Measurements from ENCODE around the gene TSEN2. TPM values are rescaled to one million over a fixed set of nuclear protein-coding genes. Genes with fewer than 3 reads are reported as not detected.

The TSEN2 gene
- total and polyA plus RNA-seq, 2 of the 13 experiments (the other 11 are each of a cell fraction or from before 2014, with no cell fraction given), result 11.0 to 17.3 TPM

DNA sequence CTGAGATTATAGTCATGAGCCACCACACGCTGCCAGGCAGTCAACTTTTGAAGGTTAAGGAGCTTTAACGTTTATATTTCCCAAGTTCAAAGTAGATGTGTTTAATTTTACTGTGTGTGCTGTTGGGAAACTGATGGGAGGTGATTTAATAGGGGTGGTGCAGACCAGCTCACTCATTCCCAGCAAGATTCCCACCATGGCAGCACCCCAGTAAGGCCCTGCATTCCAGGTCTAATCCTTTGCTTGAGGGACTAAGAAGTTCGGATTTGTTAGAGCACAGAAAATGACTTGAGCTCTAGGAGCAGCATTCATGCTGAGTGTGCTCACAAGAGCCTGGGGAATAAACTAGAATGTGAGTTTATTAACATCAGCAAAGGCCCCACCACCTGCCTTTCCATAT lies 25.2 kb downstream of the TSEN2 start:
- H3K9ac ChIP-seq (ENCODE audit: insufficient read depth, low read depth, low read length), result no peak overlapping the region
- DNase-seq (ENCODE audit: low spot score) (no peak), FAIRE-seq (no peak), ATAC-seq (no peak)
- H2AFZ ChIP-seq (ENCODE audit: low read length), result no peak overlapping the region
- H4K20me1 ChIP-seq (ENCODE audit: insufficient read depth, low read length), result no peaks in the 10 kb centered on the region
- WGBS (ENCODE audit: low lambda C conversion rate), result 76% methylated on average over 3 of the region's 3 CpGs
- H3K9me3 ChIP-seq (ENCODE audit: low read length), result no peaks in the 10 kb centered on the region
- no peak overlapping the region for H3K4me2 ChIP-seq (ENCODE audit: low read depth, low read length)
- CTCF ChIA-PET (ENCODE audit: low intra/inter-chr PET ratio, low total read pairs), result no interaction called here
- intact Hi-C loops (cut with micrococcal nuclease; ENCODE audit: unreplicated experiment), result no loop called here
- BruUV-seq (replicated peaks), result no TSS peak
- no peaks in the 10 kb centered on the region for H3K79me2 ChIP-seq (ENCODE audit: insufficient read depth, low read length)
- H3K4me3 ChIP-seq (replicated peaks in 1 of 3; ENCODE audit: insufficient read depth in 1 of 3, low read depth in 2 of 3, low read length in 3 of 3), result no peak overlapping the region
- in situ Hi-C loops (cut with HindIII; ENCODE audit: extremely low pct_ligation_motif_present, low pct_unique_long_range_greater_than_20kb), result no loop called here
- no peaks in the 10 kb centered on the region for H3K27me3 ChIP-seq (ENCODE audit: control insufficient read depth in 1 of 2, insufficient read depth in 2 of 2, low read length in 2 of 2)
- POLR2A ChIA-PET, result no interaction called here
- H3K4me1 ChIP-seq (ENCODE audit: insufficient read depth, low read length), result no peaks in the 10 kb centered on the region
- H3K27ac ChIP-seq (ENCODE audit: extremely low read length, insufficient read depth, low read length), result no peak overlapping the region
- peaks cover 7 to 25% of the 10 kb centered on the region in 2 experiments; a peak in 3 of 5 replicates for H3K36me3 ChIP-seq (replicated peaks in 1 of 2; ENCODE audit: control insufficient read depth in 1 of 2, insufficient read depth in 2 of 2, low read length in 2 of 2)
- TF ChIP-seq ZNF207 (IDR thresholded peaks at IDR 0.05; ENCODE audit: borderline replicate concordance) (no peak), CREB1 (IDR thresholded peaks at IDR 0.05) (no peak), CREB1 (CRISPR knock-in tag; IDR thresholded peaks at IDR 0.05) (no peak), EHMT2 (IDR thresholded peaks at IDR 0.05; ENCODE audit: borderline replicate concordance, low read depth, low read length) (no peak), HNRNPL (IDR thresholded peaks at IDR 0.05; ENCODE audit: low read depth, low read length) (no peak), ZNF749 (CRISPR knock-in tag; IDR thresholded peaks at IDR 0.05; ENCODE audit: borderline replicate concordance) (no peak), PAWR (CRISPR knock-in tag; IDR thresholded peaks at IDR 0.05; ENCODE audit: borderline replicate concordance) (no peak), CBX1 (IDR thresholded peaks at IDR 0.05; ENCODE audit: low read depth) (no peak), ELF4 (CRISPR knock-in tag; IDR thresholded peaks at IDR 0.05; ENCODE audit: borderline replicate concordance) (no peak), PCBP2 (optimal IDR thresholded peaks at IDR 0.05; ENCODE audit: low read depth, low read length, poor library complexity, severe bottlenecking) (no peak), SNAPC2 (CRISPR knock-in tag; IDR thresholded peaks at IDR 0.05) (no peak), ZNF12 (CRISPR knock-in tag; IDR thresholded peaks at IDR 0.05) (no peak), ZEB1 (IDR thresholded peaks at IDR 0.05; ENCODE audit: insufficient replicate concordance, low read depth) (no peak)
- TF ChIP-seq, protein P1, sequence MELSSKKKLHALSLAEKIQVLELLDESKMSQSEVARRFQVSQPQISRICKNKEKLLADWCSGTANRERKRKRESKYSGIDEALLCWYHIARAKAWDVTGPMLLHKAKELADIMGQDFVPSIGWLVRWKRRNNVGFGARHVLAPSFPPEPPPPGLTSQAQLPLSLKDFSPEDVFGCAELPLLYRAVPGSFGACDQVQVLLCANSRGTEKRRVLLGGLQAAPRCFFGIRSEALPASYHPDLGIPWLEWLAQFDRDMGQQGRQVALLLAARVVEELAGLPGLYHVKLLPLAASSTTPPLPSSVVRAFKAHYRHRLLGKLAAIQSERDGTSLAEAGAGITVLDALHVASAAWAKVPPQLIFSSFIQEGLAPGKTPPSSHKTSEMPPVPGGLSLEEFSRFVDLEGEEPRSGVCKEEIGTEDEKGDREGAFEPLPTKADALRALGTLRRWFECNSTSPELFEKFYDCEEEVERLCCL (CRISPR knock-in tag; IDR thresholded peaks at IDR 0.05; ENCODE audit: borderline replicate concordance), result no peak
- TF ChIP-seq, protein P2, sequence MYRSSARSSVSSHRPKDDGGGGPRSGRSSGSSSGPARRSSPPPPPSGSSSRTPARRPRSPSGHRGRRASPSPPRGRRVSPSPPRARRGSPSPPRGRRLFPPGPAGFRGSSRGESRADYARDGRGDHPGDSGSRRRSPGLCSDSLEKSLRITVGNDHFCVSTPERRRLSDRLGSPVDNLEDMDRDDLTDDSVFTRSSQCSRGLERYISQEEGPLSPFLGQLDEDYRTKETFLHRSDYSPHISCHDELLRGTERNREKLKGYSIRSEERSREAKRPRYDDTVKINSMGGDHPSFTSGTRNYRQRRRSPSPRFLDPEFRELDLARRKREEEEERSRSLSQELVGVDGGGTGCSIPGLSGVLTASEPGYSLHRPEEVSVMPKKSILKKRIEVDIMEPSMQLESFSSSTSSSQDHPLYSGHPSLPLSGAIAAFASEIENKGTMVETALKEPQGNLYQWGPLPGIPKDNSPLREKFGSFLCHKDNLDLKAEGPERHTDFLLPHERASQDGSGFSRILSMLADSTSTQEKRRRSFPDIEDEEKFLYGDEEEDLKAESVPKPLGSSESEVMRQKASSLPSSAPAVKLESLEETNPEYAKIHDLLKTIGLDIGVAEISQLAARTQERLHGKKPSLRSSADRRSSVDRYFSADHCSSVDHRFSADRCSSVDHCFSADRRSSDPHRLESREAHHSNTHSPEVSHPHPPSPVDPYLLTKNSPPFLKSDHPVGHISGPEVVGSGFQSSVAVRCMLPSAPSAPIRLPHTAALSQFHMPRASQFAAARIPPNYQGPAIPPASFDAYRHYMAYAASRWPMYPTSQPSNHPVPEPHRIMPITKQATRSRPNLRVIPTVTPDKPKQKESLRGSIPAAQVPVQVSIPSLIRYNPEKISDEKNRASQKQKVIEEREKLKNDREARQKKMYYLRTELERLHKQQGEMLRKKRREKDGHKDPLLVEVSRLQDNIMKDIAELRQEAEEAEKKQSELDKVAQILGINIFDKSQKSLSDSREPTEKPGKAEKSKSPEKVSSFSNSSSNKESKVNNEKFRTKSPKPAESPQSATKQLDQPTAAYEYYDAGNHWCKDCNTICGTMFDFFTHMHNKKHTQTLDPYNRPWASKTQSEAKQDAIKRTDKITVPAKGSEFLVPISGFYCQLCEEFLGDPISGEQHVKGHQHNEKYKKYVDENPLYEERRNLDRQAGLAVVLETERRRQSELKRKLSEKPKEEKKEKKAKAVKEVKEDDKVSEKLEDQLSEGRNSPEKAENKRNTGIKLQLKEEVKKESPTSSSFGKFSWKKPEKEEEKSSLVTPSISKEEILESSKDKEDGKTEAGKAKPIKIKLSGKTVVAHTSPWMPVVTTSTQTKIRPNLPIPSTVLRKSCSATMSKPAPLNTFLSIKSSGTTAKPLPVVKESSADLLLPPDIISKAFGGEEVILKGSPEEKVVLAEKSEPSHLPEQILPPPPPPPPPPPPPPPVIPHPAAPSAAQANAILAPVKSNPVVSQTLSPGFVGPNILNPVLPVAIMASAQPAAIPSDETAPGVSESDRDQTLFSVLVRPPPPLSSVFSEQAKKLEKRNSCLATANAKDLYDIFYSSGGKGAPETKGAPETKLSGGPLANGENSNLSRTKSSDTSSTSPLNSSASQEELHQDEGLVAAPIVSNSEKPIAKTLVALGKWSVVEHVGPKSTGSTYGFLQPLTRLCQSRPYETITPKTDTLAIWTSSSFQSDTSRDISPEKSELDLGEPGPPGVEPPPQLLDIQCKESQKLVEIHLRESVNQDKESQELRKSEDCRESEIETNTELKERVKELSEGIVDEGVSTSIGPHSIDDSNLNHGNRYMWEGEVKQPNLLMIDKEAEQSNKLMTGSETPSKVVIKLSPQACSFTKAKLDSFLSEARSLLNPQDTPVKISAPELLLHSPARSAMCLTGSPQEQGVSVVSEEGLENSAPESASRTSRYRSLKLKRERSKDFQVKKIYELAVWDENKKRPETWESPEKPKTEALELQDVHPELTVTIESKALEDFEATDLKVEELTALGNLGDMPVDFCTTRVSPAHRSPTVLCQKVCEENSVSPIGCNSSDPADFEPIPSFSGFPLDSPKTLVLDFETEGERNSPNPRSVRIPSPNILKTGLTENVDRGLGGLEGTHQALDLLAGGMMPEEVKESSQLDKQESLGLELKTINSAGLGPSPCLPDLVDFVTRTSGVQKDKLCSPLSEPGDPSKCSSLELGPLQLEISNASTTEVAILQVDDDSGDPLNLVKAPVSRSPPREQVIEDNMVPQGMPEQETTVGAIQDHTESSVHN (CRISPR knock-in tag; IDR thresholded peaks at IDR 0.05), result no peak
- TF ChIP-seq, protein P3, sequence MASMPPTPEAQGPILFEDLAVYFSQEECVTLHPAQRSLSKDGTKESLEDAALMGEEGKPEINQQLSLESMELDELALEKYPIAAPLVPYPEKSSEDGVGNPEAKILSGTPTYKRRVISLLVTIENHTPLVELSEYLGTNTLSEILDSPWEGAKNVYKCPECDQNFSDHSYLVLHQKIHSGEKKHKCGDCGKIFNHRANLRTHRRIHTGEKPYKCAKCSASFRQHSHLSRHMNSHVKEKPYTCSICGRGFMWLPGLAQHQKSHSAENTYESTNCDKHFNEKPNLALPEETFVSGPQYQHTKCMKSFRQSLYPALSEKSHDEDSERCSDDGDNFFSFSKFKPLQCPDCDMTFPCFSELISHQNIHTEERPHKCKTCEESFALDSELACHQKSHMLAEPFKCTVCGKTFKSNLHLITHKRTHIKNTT (CRISPR knock-in tag; IDR thresholded peaks at IDR 0.05), result no peak
